ENCODE results near the gene NR0B1. TPM values are rescaled to one million over a fixed set of nuclear protein-coding genes. Genes with fewer than 3 reads are reported as not detected.

The NR0B1 gene
- total and polyA plus RNA-seq, 2 experiments from 2014 or later, result 0.23 to 0.63 TPM

DNA sequence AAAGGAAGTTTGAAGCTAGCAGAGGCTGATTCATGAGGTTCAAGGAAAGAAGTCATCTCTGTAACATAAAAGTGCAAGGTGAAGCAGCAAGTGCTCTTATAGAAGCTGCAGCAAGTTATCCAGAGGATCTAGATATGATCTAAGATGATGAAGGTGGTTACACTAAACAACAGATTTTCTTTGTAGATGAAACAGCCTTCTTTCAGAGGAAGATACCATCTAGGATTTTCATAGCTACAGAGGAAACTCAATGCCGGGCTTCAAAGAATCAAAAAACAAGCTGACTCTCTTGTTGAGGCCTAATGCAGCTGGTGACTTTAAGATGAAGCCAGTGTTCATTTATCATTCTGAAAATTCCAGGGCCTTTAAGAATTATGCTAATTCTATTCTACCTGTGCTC lies 28.8 kb downstream of the NR0B1 start:
- Histone ChIP-seq H3K79me2 (no peaks in the 10 kb centered on the region), H3K9me2 (replicated peaks; ENCODE audit: insufficient read depth) (no peaks in the 10 kb centered on the region), H3K27me3 (no peaks in the 10 kb centered on the region), H3K27ac (no peak overlapping the region), H3K4me2 (no peak overlapping the region), H3K9me3 (ENCODE audit: low read depth) (no peaks in the 10 kb centered on the region), H3K36me3 (replicated peaks; ENCODE audit: insufficient read depth, low read depth) (no peaks in the 10 kb centered on the region), H3K4me1 (ENCODE audit: insufficient read depth) (no peaks in the 10 kb centered on the region), H3K4me3 (no peak overlapping the region), H2AFZ (no peak overlapping the region), H4K20me1 (ENCODE audit: insufficient read depth, poor library complexity, severe bottlenecking) (no peaks in the 10 kb centered on the region)
- no peak for TF ChIP-seq EZH2 (IDR thresholded peaks at IDR 0.05; ENCODE audit: borderline replicate concordance)
- TF ChIP-seq, protein P1, sequence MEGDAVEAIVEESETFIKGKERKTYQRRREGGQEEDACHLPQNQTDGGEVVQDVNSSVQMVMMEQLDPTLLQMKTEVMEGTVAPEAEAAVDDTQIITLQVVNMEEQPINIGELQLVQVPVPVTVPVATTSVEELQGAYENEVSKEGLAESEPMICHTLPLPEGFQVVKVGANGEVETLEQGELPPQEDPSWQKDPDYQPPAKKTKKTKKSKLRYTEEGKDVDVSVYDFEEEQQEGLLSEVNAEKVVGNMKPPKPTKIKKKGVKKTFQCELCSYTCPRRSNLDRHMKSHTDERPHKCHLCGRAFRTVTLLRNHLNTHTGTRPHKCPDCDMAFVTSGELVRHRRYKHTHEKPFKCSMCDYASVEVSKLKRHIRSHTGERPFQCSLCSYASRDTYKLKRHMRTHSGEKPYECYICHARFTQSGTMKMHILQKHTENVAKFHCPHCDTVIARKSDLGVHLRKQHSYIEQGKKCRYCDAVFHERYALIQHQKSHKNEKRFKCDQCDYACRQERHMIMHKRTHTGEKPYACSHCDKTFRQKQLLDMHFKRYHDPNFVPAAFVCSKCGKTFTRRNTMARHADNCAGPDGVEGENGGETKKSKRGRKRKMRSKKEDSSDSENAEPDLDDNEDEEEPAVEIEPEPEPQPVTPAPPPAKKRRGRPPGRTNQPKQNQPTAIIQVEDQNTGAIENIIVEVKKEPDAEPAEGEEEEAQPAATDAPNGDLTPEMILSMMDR (IDR thresholded peaks at IDR 0.05; ENCODE audit: poor library complexity), result no peak
- no peak for TF ChIP-seq EZH2phosphoT487 (IDR thresholded peaks at IDR 0.05; ENCODE audit: low read depth, severe bottlenecking, unreplicated experiment)
- 89% methylated on average over 1 of the region's 1 CpG for WGBS (ENCODE audit: low lambda C conversion rate, missing lambda C conversion rate)
- DNase-seq (ENCODE audit: low spot score), result no peak

DNA sequence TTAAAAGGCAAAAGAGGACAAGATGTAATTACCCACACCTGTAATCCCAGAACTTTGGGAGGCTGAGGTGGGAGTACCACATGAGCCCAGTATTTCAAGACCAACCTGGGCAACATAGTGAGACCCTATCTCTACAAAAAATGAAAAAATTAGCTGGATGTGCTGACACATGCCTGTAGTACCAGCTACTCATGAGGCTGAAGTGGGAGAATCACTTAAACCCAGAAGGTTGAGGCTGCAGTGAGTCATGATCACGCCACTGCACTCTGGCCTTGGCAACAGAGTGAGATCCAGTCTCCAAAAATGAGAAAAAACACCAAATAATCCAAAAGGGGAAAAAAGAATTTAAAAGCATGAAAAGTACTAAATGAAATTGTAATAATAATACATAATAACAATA lies 30.8 kb downstream of the NR0B1 start:
- TF ChIP-seq EZH2 (IDR thresholded peaks at IDR 0.05; ENCODE audit: borderline replicate concordance) (no peak), EZH2phosphoT487 (IDR thresholded peaks at IDR 0.05; ENCODE audit: low read depth, severe bottlenecking, unreplicated experiment) (no peak)
- TF ChIP-seq, protein P1 (IDR thresholded peaks at IDR 0.05; ENCODE audit: poor library complexity), result no peak
- no peak overlapping the region for H2AFZ ChIP-seq
- H3K36me3 ChIP-seq (replicated peaks; ENCODE audit: insufficient read depth, low read depth), result no peaks in the 10 kb centered on the region
- DNase-seq (ENCODE audit: low spot score), result no peak
- no peak overlapping the region for H3K4me2 ChIP-seq
- H3K27me3 ChIP-seq, result no peaks in the 10 kb centered on the region
- WGBS (ENCODE audit: low lambda C conversion rate, missing lambda C conversion rate), result 57% methylated on average over 1 of the region's 1 CpG
- no peaks in the 10 kb centered on the region for H3K4me1 ChIP-seq (ENCODE audit: insufficient read depth)
- H3K79me2 ChIP-seq, result no peaks in the 10 kb centered on the region
- H4K20me1 ChIP-seq (ENCODE audit: insufficient read depth, poor library complexity, severe bottlenecking), result no peaks in the 10 kb centered on the region
- H3K27ac ChIP-seq, result no peak overlapping the region
- no peaks in the 10 kb centered on the region for H3K9me3 ChIP-seq (ENCODE audit: low read depth)
- H3K4me3 ChIP-seq, result no peak overlapping the region
- H3K9me2 ChIP-seq (replicated peaks; ENCODE audit: insufficient read depth), result no peaks in the 10 kb centered on the region

DNA sequence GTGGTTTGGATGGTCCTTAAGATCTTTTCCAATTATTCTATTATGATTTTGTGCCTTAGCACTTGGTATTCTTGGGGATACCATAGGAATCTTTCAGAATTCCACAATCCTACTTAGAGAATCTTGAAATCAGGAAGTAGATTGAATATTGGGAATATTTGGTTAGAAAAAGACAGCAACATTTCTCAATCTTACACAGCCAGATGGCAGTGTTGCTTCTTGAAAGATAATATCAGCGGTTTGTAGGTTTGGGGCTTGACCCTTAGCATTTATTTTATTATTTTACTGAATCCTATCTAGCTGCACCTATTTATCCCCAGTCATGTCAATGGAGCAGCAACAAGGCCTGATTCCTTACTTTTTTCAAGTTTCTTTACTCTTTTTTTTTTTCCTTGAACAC lies 33.7 kb downstream of the NR0B1 start:
- H3K4me1 ChIP-seq (ENCODE audit: insufficient read depth), result no peaks in the 10 kb centered on the region
- no peak overlapping the region for H2AFZ ChIP-seq
- H3K4me3 ChIP-seq, result no peak overlapping the region
- WGBS (ENCODE audit: low lambda C conversion rate, missing lambda C conversion rate), result 7% methylated on average over 1 of the region's 1 CpG
- no peaks in the 10 kb centered on the region for H3K36me3 ChIP-seq (replicated peaks; ENCODE audit: insufficient read depth, low read depth)
- TF ChIP-seq, protein P1 (IDR thresholded peaks at IDR 0.05; ENCODE audit: poor library complexity), result peak; percentile 48
- TF ChIP-seq EZH2phosphoT487 (IDR thresholded peaks at IDR 0.05; ENCODE audit: low read depth, severe bottlenecking, unreplicated experiment), result no peak
- H3K9me2 ChIP-seq (replicated peaks; ENCODE audit: insufficient read depth), result no peaks in the 10 kb centered on the region
- no peaks in the 10 kb centered on the region for H3K9me3 ChIP-seq (ENCODE audit: low read depth)
- no peak overlapping the region for H3K4me2 ChIP-seq
- H3K79me2 ChIP-seq, result no peaks in the 10 kb centered on the region
- H3K27ac ChIP-seq, result no peak overlapping the region
- DNase-seq (ENCODE audit: low spot score), result no peak
- H4K20me1 ChIP-seq (ENCODE audit: insufficient read depth, poor library complexity, severe bottlenecking), result no peaks in the 10 kb centered on the region
- H3K27me3 ChIP-seq, result no peaks in the 10 kb centered on the region

DNA sequence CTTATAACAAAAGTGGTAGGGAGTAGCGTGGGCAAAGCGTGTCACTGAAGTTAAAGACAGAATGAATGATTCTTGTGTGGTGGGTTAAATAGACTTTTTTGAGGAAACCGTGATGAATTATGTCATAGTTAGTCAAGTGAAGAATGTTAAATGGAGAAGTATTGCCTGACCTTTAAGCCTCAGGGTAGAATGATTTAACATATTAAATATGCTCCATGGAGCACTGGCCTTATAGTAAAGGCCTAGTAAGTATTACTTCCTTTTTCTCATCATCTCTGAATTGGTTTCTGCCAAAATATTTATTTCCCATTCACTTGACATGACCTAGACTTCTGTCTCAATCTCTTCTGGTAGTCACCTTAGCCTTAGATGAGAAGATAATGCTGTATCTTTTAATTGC lies 38.6 kb downstream of the NR0B1 start:
- H3K36me3 ChIP-seq (replicated peaks; ENCODE audit: insufficient read depth, low read depth), result no peaks in the 10 kb centered on the region

More for the DNA sequence above, 38.6 kb downstream of the NR0B1 start:
- TF ChIP-seq EZH2 (IDR thresholded peaks at IDR 0.05; ENCODE audit: borderline replicate concordance) (no peak), EZH2phosphoT487 (IDR thresholded peaks at IDR 0.05; ENCODE audit: low read depth, severe bottlenecking, unreplicated experiment) (no peak)
- TF ChIP-seq, protein P1 (IDR thresholded peaks at IDR 0.05; ENCODE audit: poor library complexity), result no peak
- Histone ChIP-seq H3K9me2 (replicated peaks; ENCODE audit: insufficient read depth) (no peaks in the 10 kb centered on the region), H3K27ac (no peak overlapping the region), H3K4me2 (no peak overlapping the region), H3K79me2 (no peaks in the 10 kb centered on the region), H2AFZ (no peak overlapping the region), H3K27me3 (no peaks in the 10 kb centered on the region), H3K9me3 (ENCODE audit: low read depth) (no peaks in the 10 kb centered on the region), H3K4me3 (no peak overlapping the region), H3K4me1 (ENCODE audit: insufficient read depth) (no peaks in the 10 kb centered on the region), H4K20me1 (ENCODE audit: insufficient read depth, poor library complexity, severe bottlenecking) (no peaks in the 10 kb centered on the region)
- WGBS (ENCODE audit: low lambda C conversion rate, missing lambda C conversion rate), result 83% methylated on average over 3 of the region's 3 CpGs
- no peak for DNase-seq (ENCODE audit: low spot score)

Data from hepatocyte (in vitro differentiated cells).